ENCODE data around the gene DDX27. TPM values are rescaled to one million over a fixed set of nuclear protein-coding genes. Genes with fewer than 3 reads are reported as not detected.
A peak's percentile ranks its signal among the peaks of the same experiment; 100 is the strongest.

DDX27 gene
- total RNA-seq, 1 experiment from 2014 or later, result 53.3 TPM

DNA sequence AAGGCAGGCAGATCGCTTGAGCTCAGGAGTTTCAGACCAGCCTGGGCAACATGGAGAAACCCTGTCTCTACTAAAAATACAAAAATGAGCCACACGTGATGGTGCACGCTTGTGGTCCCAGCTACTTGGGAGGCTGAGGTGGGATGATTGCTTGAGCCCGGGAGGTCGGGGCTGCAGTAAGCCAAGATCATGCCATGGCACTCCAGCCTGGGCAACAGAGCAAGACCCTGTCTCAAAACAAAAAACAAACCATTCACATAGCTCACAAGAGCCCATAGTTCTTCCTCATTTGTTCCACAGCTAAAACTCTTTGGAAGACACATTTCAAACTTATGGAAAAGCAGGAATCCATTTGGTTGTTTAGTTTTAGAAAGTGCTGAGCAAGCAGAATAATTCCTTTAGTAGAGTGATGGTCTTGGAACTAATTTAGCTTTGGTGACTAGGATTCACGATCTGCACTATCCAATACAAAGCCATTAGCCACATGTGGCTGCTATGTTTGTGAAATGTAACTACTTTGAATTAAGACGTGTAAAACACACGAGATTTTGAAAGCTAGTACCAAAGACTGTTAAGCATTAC, 54.6 kb downstream of the DDX27 start:
- no peak for DNase-seq
- H3K4me3 ChIP-seq (ENCODE audit: insufficient read depth, low read depth, low read length), result no peak overlapping the region
- H3K27me3 ChIP-seq (ENCODE audit: control insufficient read depth, insufficient read depth, low read length), result no peaks in the 10 kb centered on the region
- H3K36me3 ChIP-seq (replicated peaks; ENCODE audit: control insufficient read depth, insufficient read depth, low read length), result peaks cover 21% of the 10 kb centered on the region

DNA sequence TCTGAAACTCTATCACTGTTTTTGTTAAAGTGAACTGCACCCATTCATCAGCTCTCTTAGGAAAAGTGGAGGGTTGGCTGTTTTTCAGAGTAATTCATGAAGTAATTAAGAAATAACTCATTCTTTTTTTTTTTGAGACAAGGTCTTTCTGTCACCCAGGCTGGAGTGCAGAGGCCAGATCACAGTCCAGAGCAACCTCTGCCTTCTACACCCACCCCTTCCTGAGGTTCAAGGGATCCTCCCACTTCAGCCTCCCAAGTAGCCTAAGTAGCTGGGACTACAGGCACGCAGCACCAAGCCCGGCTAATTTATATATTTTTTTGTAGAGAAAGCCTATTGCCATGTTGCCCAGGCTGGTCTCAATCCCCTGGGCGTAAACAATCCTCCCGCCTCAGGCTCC, 56.0 kb downstream of the DDX27 start:
- Histone ChIP-seq H3K36me3 (replicated peaks; ENCODE audit: control insufficient read depth, insufficient read depth, low read length) (peaks cover 32% of the 10 kb centered on the region), H3K4me3 (ENCODE audit: insufficient read depth, low read depth, low read length) (no peak overlapping the region), H3K27me3 (ENCODE audit: control insufficient read depth, insufficient read depth, low read length) (no peaks in the 10 kb centered on the region)
- DNase-seq, result no peak

DNA sequence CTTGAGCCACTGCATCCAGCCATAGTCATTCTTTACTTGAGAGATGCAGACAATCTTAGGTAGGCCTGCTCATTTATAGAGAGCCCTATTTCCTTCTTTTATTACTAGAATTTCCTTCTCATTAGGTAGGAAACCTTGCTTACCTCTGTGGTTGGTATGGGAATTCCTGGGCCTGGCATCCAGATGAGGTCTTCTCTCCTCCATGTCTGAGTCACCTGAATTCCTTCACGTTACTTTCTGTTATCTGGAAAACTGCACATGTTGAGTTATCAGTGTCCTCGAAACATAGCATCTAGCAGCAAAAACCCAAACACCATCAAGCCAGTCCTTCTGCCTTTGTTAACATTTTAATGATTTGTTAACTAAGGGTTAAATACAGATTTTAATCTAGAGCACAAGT, 56.4 kb downstream of the DDX27 start:
- Histone ChIP-seq H3K4me3 (ENCODE audit: insufficient read depth, low read depth, low read length) (no peak overlapping the region), H3K27me3 (ENCODE audit: control insufficient read depth, insufficient read depth, low read length) (no peaks in the 10 kb centered on the region), H3K36me3 (replicated peaks; ENCODE audit: control insufficient read depth, insufficient read depth, low read length) (peaks cover 35% of the 10 kb centered on the region)
- DNase-seq, result no peak

DNA sequence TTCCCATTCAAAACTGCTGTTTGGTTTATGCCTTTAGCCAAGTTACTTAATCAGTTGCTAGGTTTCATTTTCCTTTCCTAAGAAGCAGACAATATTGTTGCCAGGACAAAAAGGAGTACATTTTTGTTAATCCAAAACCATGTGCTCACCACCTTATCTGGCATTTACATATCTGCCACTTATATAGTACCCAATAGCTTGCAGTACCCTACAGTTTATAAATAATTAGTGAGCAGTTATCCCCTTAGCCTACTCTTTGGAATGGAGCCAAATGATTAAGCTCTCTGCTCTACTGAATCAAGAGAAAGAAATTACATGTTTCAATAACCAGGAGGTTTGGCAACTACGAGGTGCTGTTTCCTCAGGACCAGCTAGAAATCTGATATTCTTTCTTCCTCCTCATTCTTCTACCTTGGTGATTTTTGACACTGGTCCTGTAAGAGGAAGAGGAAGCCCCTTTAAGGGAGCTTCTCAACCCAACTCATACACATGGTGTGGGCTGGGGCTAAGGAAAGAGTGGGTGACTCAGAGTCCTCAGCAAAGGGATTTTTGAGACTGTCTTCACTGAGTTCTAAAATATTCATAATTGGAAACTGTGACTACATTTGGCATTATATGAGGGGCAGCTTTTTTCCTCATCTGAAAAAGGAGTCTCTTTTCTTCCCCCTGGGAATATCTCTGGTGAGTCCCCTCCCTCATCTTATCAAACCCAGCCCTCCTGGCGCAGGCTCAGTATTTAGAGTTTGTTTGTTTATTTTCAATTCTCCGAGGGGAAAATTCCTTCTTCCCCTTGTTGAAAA, 57.1 kb downstream of the DDX27 start:
- Histone ChIP-seq H3K27me3 (ENCODE audit: control insufficient read depth, insufficient read depth, low read length) (no peaks in the 10 kb centered on the region), H3K36me3 (replicated peaks; ENCODE audit: control insufficient read depth, insufficient read depth, low read length) (peaks cover 36% of the 10 kb centered on the region), H3K4me3 (ENCODE audit: insufficient read depth, low read depth, low read length) (no peak overlapping the region)
- DNase-seq, result no peak

DNA sequence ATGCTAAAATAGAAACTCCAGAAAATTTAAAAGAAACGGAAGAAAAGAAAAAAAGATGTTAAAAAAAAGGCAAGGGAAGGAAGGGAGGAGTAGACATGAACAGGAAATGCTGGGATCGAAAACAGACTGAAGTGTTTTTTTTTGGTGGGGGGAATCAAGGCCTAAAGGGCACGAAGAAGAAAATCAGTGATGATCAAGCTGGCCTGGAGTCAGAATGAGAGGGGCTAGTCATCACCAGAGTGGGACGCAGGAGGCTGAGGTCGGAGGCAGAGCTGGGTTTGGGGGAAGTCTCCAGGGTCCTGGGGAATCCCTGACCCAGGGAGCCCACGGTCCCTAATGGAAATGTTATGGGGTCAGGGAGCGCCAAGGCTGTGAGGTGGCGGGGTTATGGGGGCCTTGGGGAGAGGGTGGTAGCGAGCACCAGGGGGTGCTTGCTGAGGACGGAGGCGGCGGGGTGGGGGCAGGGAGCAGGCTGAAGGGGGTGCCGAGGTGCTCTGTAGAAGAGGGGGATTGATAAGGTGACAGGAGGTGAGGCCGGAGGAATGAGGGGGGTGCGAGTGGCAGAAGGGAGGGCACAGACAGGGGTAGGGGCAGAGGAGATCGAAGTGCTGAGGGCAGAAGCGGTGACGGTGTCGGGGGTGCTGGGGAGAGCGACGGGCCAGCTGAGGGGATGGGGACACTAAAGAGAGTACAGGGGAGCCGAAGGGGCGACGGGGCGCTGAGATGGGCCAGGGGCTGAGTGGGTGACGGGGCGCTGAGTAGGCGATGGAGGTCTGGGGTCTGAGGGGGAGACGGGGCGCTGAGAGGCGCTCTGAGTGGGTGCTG, 58.0 kb downstream of the DDX27 start:
- DNase-seq, result peak; percentile 74
- H3K27me3 ChIP-seq (ENCODE audit: control insufficient read depth, insufficient read depth, low read length), result no peaks in the 10 kb centered on the region
- peaks cover 41% of the 10 kb centered on the region for H3K36me3 ChIP-seq (replicated peaks; ENCODE audit: control insufficient read depth, insufficient read depth, low read length)
- peak overlapping the region; percentile 87 for H3K4me3 ChIP-seq (ENCODE audit: insufficient read depth, low read depth, low read length)

DNA sequence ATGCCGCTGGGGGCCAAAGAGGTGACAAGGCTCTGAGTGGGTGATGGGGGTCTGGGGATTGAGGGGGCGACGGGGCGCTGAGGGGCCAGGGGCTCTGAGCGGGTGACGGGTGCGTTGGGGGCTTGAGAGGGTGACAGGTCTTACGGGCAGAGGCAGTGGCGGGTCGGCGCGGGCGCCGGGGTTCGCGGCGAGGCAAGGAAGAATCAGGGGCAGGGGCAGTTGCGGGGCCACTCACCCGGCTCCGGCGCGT, 58.5 kb downstream of the DDX27 start:
- DNase-seq, result no peak
- Histone ChIP-seq H3K27me3 (ENCODE audit: control insufficient read depth, insufficient read depth, low read length) (no peaks in the 10 kb centered on the region), H3K4me3 (ENCODE audit: insufficient read depth, low read depth, low read length) (peak overlapping the region; percentile 87), H3K36me3 (replicated peaks; ENCODE audit: control insufficient read depth, insufficient read depth, low read length) (peaks cover 44% of the 10 kb centered on the region)

DNA sequence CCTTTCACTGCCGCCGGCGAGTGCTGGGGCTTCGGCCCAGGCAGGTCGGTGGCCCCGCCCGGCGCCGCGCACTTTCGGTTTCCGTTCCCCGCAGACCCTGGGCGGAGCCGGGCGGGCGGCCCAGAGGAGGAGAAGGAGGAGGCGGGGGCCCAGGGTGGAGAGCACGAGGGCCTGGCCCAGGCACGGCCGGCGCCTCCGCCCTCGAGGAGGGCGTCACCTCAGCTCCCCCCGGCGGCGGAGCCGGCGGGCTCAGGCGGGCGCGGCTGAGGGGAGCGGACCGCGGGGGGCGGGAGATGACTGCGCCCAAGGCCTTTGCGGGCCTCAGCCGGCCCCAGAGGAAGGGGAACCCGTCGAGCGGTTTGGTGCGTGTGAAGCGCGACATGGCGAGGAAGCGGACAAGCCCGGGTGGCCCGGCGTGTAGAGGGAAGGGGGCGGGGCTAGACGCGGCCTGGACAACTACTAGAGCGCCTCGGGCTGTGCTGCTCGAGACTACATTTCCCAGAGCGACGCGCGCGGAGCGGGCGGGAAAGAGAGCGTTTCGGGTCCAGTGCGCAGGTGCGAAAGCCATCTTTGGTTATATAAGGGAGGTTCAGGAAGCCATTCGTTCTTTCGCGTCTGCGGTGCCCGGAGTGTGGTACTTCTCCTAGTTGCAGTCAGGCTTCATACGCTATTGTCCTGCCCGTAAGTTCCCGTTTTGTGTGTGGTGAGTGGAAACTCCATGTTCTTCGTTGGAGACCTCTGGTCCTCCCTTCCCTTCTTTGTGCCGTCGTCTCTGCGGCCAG, 59.0 kb downstream of the DDX27 start, which contains the start of gene ZNFX1:
Gene ZNFX1, minus strand, starts transcription at position 22 of the 782 bp plus-strand sequence. CDS start 2,218 bp downstream, outside the sequence.
- Histone ChIP-seq H3K4me3 (ENCODE audit: insufficient read depth, low read depth, low read length) (peak within 1 kb of the TSS; percentile 87), H3K36me3 (replicated peaks; ENCODE audit: control insufficient read depth, insufficient read depth, low read length) (peaks cover 49% of the 10 kb centered on the region), H3K27me3 (ENCODE audit: control insufficient read depth, insufficient read depth, low read length) (no peaks in the 10 kb centered on the region)
- peak; percentile 98 for DNase-seq

DNA sequence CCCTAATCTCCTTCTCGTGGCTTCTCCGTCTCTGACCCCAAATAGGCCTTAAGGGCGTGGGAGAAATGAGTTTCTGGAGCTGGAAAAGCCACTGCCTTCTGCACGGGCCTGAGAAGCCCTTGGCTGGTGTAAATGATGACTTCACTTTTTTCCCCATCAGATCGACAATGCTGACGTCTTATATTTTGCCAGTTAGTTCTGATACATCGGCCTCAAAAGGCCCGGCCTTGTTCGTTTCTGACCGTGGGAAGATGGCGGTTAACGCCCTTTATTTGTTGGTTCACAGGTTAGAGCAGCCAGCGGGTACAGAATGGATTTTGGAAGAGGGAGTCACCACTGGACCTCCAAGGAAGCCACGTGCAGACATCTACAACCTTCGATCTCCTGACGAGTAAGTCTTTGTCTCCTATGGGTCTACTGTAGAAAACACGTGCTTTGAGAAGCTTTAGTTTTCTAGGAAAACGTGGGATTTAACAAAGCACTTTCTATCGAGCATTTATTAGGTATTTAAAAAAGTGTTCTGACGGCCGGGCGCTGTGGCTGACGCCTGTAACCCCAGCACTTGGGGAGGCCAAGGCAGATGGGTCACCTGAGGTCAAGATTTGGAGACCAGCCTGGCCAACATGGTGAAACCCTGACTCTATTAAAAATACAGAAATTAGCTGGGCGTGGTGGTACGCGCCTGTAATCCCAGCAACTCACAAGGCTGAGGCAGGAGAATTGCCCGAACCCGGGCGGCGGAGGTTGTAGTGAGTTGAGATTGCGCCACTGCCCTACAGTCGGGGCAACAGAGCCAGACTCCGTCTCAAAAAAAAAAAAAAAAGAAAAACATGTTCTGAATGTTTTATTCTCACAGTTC, 59.8 kb downstream of the DDX27 start:
- no peak for DNase-seq
- peaks cover 57% of the 10 kb centered on the region for H3K36me3 ChIP-seq (replicated peaks; ENCODE audit: control insufficient read depth, insufficient read depth, low read length)
- H3K27me3 ChIP-seq (ENCODE audit: control insufficient read depth, insufficient read depth, low read length), result no peaks in the 10 kb centered on the region
- H3K4me3 ChIP-seq (ENCODE audit: insufficient read depth, low read depth, low read length), result peak overlapping the region; percentile 87

DNA sequence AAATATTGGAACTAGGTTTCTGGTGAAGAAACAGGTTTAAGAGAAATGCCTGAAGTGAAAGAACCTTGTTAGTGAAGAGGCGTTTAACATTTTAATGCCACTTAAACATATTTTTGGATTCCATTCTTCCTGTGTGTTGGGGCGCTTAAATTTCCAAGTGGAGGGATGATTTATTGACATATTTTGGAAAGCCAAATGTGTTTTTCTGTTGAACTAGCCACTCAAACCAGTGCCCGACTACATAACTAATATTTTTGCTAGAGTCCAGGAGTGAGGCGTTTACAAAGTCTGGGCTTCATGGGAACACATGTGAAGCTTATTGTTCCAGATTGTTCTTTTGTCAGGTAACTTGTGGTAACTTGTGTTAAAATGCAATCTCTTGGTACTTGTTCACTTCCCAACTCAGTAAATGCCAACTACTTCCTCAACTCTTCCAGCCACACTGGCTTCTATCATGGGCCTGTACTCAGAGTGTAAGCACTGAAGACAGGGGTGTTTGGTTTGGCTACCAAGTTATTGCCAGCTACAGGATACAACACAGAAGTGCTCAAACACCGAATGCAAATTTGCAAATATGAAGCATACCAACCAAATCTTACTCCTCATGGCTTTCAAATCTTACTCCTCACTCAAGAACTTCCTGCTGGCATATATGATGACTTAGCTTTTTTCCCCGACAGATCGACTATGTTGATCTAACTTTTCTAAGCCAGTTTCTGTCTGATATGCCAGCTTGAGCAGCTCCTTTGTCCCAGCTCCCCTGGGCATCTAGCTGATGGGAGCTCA, 60.7 kb downstream of the DDX27 start:
- Histone ChIP-seq H3K36me3 (replicated peaks; ENCODE audit: control insufficient read depth, insufficient read depth, low read length) (peaks cover 60% of the 10 kb centered on the region), H3K4me3 (ENCODE audit: insufficient read depth, low read depth, low read length) (peak overlapping the region; percentile 87), H3K27me3 (ENCODE audit: control insufficient read depth, insufficient read depth, low read length) (no peaks in the 10 kb centered on the region)
- DNase-seq, result no peak

DNA sequence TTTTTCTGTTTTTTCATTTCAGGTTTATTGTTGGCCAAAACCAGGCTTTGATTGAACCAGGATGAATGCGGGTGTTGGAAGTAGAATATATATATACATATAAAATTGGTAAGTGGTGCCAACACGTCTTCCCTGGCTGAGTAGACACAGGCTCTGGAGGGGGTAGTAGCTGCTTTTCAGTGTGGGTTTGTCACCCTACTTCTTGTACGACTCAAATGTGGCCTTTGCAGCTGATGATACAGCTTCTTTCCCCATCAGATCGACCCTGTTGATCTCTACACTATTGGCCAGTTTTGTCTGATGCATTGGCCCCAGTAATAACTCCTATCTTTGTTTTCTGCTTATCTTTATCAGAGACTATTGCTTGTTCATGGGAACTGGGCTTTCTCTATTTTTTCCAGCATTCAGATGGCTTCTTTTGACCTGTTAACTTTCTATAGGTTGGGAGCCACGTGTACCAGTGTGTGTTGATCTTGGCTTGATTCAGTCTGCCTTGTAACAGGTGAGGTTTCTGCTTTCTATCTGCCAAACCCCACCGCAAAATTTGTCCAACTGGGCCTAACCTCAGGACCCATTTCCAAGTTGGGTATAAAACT, 61.3 kb downstream of the DDX27 start:
- Histone ChIP-seq H3K4me3 (ENCODE audit: insufficient read depth, low read depth, low read length) (peak overlapping the region; percentile 87), H3K27me3 (ENCODE audit: control insufficient read depth, insufficient read depth, low read length) (no peaks in the 10 kb centered on the region), H3K36me3 (replicated peaks; ENCODE audit: control insufficient read depth, insufficient read depth, low read length) (peaks cover 60% of the 10 kb centered on the region)
- DNase-seq, result no peak

DNA sequence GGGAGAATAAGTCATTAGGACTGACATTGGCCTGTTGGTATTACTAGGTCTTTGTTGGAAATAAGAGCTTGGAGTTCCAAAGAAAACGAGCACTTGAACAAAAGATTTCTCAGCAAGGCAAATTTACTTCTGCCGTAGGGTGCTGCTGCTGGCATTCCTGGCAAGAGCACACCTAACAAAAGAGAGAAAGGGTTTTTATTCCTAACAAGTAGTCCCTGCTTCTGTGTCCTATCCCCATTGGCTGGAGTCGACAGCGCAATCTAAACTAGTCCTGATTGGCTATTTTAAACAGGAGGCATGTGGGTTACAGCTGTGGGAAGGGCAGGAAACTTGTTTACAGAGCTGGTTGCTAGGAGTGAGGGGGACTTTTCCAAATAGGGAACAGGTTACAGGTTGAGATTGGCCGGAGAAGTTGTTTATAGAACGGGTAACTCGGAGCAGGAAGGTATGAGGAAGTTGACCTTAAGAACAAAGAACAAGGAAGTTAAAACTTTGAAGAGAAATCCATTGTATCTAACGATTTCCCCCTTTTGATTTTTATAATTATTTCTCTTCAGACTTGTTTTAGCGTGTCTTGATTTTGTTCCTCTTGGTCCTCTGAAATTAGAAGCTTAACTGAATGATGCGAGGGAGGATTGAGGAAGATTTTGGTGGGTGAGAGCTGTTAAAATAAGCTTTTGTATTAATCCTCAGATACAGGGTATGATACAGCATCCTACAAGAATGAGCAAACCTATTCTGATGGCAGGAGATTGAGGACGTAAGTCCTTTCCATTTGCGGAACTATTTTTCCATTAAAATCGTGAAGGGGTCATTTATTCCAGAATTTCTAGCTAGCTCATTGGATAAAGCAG, 62.1 kb downstream of the DDX27 start:
- no peak for DNase-seq
- H3K27me3 ChIP-seq (ENCODE audit: control insufficient read depth, insufficient read depth, low read length), result no peaks in the 10 kb centered on the region
- H3K4me3 ChIP-seq (ENCODE audit: insufficient read depth, low read depth, low read length), result peak overlapping the region; percentile 87
- H3K36me3 ChIP-seq (replicated peaks; ENCODE audit: control insufficient read depth, insufficient read depth, low read length), result peaks cover 66% of the 10 kb centered on the region

DNA sequence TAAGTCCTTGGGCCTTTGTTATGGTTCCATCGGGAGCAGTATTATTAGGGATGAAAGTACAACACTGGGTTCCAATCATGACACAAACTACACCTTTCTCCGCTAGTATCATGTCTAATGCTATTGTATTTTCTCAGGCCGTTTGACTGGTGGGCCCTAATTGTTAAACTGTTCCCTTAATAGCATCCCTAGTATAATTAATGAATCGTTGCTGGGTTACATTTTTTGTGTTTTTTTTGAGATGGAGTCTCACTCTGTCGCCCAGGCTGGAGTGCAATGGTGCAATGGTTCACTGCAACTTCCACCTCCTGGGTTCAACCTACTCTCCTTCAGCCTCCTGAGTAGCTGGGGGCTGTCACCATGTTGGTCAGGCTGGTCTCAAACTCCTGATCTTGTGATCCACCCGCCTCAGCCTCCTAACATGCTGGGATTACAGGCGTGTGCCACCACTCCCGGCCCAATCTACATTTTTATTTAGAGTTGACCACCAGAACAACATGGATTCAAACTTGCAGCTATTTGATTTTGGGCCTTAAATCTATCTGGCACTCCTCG, 62.8 kb downstream of the DDX27 start:
- no peaks in the 10 kb centered on the region for H3K27me3 ChIP-seq (ENCODE audit: control insufficient read depth, insufficient read depth, low read length)
- DNase-seq, result no peak
- peaks cover 73% of the 10 kb centered on the region for H3K36me3 ChIP-seq (replicated peaks; ENCODE audit: control insufficient read depth, insufficient read depth, low read length)
- H3K4me3 ChIP-seq (ENCODE audit: insufficient read depth, low read depth, low read length), result peak overlapping the region; percentile 87

All from H7 (cell line).